GM21723 (cell line): ENCODE measurements around the gene GPBAR1.

Source experiments
- ATAC-seq: cut with Tn5 transposase; IDR thresholded peaks from one replicate; pipeline ENCODE4 v1.9.1; 2021; ENCODE audit warnings: mild to moderate bottlenecking, moderate library complexity; ENCODE audit not compliant: unreplicated experiment

The GPBAR1 gene

GRCh38 chr2:218244204-218244603 is 16.6 kb upstream of the GPBAR1 start:
- no peak for ATAC-seq

GRCh38 chr2:218244665-218245064 is 16.1 kb upstream of the GPBAR1 start:
- no peak for ATAC-seq

- no peak for ATAC-seq
Observed at GRCh38 chr2:218245214-218245613, 15.6 kb upstream of the GPBAR1 start.

- ATAC-seq, result no peak
Observed at GRCh38 chr2:218249691-218250090, 11.1 kb upstream of the GPBAR1 start.

GRCh38 chr2:218252509-218253231 is 8.1 kb upstream of the GPBAR1 start:
- no peak for ATAC-seq

- ATAC-seq, result no peak
Observed at GRCh38 chr2:218253232-218253625, 7.6 kb upstream of the GPBAR1 start.

- no peak for ATAC-seq
Observed at GRCh38 chr2:218255446-218255845, 5.4 kb upstream of the GPBAR1 start.

GRCh38 chr2:218256612-218257350 is 4.0 kb upstream of the GPBAR1 start:
- no peak for ATAC-seq

GRCh38 chr2:218257390-218257981 is 3.3 kb upstream of the GPBAR1 start:
- ATAC-seq, result peak; percentile 86

- no peak for ATAC-seq
Observed at GRCh38 chr2:218259099-218259961, 1.5 kb upstream of the GPBAR1 start.

GRCh38 chr2:218260166-218260565 is 649 bp upstream of the GPBAR1 start:
- ATAC-seq, result no peak

GRCh38 chr2:218261423-218262236 is 815 bp downstream of the GPBAR1 start:
- no peak for ATAC-seq

GRCh38 chr2:218262237-218262600 is 1.4 kb downstream of the GPBAR1 start:
- no peak for ATAC-seq

GRCh38 chr2:218262631-218263586 is 2.1 kb downstream of the GPBAR1 start:
- ATAC-seq, result no peak

- no peak for ATAC-seq
Observed at GRCh38 chr2:218263817-218264641, 3.2 kb downstream of the GPBAR1 start.

- no peak for ATAC-seq
Observed at GRCh38 chr2:218264773-218265561, 4.2 kb downstream of the GPBAR1 start.

GRCh38 chr2:218265626-218266025 is 4.8 kb downstream of the GPBAR1 start:
- no peak for ATAC-seq
